Fibroblast of lung (primary cell): ENCODE data around the gene UIMC1. TPM values are rescaled to one million over a fixed set of nuclear protein-coding genes. Genes with fewer than 3 reads are reported as not detected.

ENCODE experiments used
- DNase-seq, 2 donors: peaks; one replicate each; pipeline versions ENCODE4 v3.0.0 to v3.0.0-alpha.2; 2010; ENCODE audit warnings: low read depth in 2 of 2
- H2AFZ ChIP-seq: 2 replicates; pipeline ENCODE4 v1.5.1; 2012; ENCODE audit warnings: low read length, control low read depth, inconsistent platforms
- H3K27ac ChIP-seq: 2 replicates; pipeline ENCODE4 v1.5.1; 2011; ENCODE audit warnings: low read length, control low read depth; ENCODE audit not compliant: insufficient read depth
- H3K27me3 ChIP-seq: 2 replicates; pipeline ENCODE4 v1.5.1; 2011; ENCODE audit warnings: mild to moderate bottlenecking, low read length; ENCODE audit not compliant: control insufficient read depth, insufficient read depth
- H3K36me3 ChIP-seq: 2 replicates; pipeline ENCODE4 v1.5.1; 2011; ENCODE audit warnings: low read length; ENCODE audit not compliant: control insufficient read depth, insufficient read depth
- H3K4me1 ChIP-seq: 2 replicates; pipeline ENCODE4 v1.5.1; 2011; ENCODE audit warnings: low read length; ENCODE audit not compliant: control insufficient read depth, insufficient read depth; ENCODE audit errors: extremely low read depth
- H3K4me2 ChIP-seq: 2 replicates; pipeline ENCODE4 v1.5.1; 2011; ENCODE audit warnings: low read length, control low read depth; ENCODE audit not compliant: insufficient read depth; ENCODE audit errors: extremely low read depth
- H3K4me3 ChIP-seq, 4 experiments: fragments of 200-600 bp in 1 of 4; sonication (generic) in 1 of 4; replicated peaks in 1 of 4; 2 replicates each; pipeline ENCODE4 v1.5.1; 2011 to 2016; ENCODE audit warnings: low read length in 4 of 4, low read depth in 3 of 4, mild to moderate bottlenecking in 3 of 4, control low read depth in 2 of 4, inconsistent platforms in 1 of 4, mixed read lengths in 1 of 4; ENCODE audit not compliant: insufficient read depth in 1 of 4; ENCODE audit errors: control extremely low read depth in 1 of 4
- H3K79me2 ChIP-seq: 2 replicates; pipeline ENCODE4 v1.5.1; 2012; ENCODE audit warnings: mild to moderate bottlenecking, low read length, inconsistent platforms; ENCODE audit not compliant: control insufficient read depth, insufficient read depth
- H3K9ac ChIP-seq: 2 replicates; pipeline ENCODE4 v1.5.1; 2011; ENCODE audit warnings: mild to moderate bottlenecking, low read length, control low read depth; ENCODE audit not compliant: insufficient read depth
- H3K9me3 ChIP-seq: 2 replicates; pipeline ENCODE4 v1.5.1; 2012; ENCODE audit warnings: low read depth, low read length; ENCODE audit not compliant: control insufficient read depth, insufficient read depth
- H4K20me1 ChIP-seq: 2 replicates; pipeline ENCODE4 v1.5.1; 2011; ENCODE audit warnings: low read length; ENCODE audit not compliant: control insufficient read depth, insufficient read depth; ENCODE audit errors: extremely low read depth
- EZH2 ChIP-seq: IDR thresholded peaks from 2 replicates; pipeline ENCODE4 v1.5.1; 2012; ENCODE audit warnings: low read length, control low read depth, mild to moderate bottlenecking; ENCODE audit errors: missing control alignments
- polyA plus RNA-seq, 2 donors: library from polyadenylated mRNA; depleted of rRNA in 1 of 2; stranded (reverse) in 1 of 2; unstranded in 1 of 2; fragments of >200 nt; gene quantifications; 2 replicates each; pipeline ENCODE4 v1.2.1, GENCODE V29; 2011 to 2012; ENCODE audit warnings: missing spikeins in 1 of 2
- total RNA-seq: library from RNA; depleted of rRNA; stranded (reverse); fragments of >200 nt; gene quantifications from 2 replicates; pipeline ENCODE4 v1.2.1, GENCODE V29; 2014
- TF ChIP-seq, protein P1 (sequence below), 2 donors: IDR thresholded peaks in 1 of 2; conservative IDR thresholded peaks in 1 of 2; 1 replicate in 1 of 2; 2 replicates in 1 of 2; pipeline ENCODE4 v1.5.1; 2011 to 2012; ENCODE audit warnings: low read length in 2 of 2, control low read depth in 1 of 2, inconsistent platforms in 1 of 2, low read depth in 1 of 2, mild to moderate bottlenecking in 1 of 2

UIMC1 gene
- total and polyA plus RNA-seq, 2 donors (not counting 1 experiment from before 2014, with no cell fraction given) = 19.4 to 36.7 TPM

DNA sequence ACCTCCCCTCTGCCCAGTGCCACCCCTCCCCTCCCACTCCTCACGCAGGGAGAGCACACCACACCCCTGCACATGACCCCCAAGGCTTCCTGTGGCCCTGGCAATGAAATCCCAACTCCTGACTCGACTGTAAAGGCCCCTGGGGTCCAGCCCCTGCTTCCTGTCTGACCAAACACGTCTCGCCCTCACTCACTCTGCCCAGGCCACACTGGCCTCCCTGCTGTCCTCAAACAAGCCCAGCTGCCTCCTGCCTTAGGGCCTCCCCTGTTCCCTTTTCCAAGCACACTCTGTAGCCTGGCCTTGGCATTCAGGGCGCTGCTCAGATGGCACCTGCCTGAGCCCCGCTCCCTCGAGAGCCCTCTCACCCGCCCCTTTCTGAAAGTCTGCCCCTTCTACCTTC is 149.8 kb downstream of the UIMC1 start:
- H3K4me1 ChIP-seq = no peaks in the 10 kb centered on the region
- H3K9ac ChIP-seq = no peak overlapping the region
- H3K79me2 ChIP-seq = no peaks in the 10 kb centered on the region
- H3K27me3 ChIP-seq = no peaks in the 10 kb centered on the region
- TF ChIP-seq, protein P1, sequence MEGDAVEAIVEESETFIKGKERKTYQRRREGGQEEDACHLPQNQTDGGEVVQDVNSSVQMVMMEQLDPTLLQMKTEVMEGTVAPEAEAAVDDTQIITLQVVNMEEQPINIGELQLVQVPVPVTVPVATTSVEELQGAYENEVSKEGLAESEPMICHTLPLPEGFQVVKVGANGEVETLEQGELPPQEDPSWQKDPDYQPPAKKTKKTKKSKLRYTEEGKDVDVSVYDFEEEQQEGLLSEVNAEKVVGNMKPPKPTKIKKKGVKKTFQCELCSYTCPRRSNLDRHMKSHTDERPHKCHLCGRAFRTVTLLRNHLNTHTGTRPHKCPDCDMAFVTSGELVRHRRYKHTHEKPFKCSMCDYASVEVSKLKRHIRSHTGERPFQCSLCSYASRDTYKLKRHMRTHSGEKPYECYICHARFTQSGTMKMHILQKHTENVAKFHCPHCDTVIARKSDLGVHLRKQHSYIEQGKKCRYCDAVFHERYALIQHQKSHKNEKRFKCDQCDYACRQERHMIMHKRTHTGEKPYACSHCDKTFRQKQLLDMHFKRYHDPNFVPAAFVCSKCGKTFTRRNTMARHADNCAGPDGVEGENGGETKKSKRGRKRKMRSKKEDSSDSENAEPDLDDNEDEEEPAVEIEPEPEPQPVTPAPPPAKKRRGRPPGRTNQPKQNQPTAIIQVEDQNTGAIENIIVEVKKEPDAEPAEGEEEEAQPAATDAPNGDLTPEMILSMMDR (conservative IDR thresholded peaks at IDR 0.05 in 1 of 2, IDR thresholded peaks at IDR 0.05 in 1 of 2; ENCODE audit: low read depth in 1 of 2, low read length in 2 of 2) = no peak
- TF ChIP-seq EZH2 = no peak
- no peak overlapping the region for H3K27ac ChIP-seq
- no peaks in the 10 kb centered on the region for H3K9me3 ChIP-seq
- no peaks in the 10 kb centered on the region for H4K20me1 ChIP-seq
- no peak overlapping the region for H3K4me2 ChIP-seq
- no peaks in the 10 kb centered on the region for H3K36me3 ChIP-seq
- DNase-seq = no peak
- no peak overlapping the region for H2AFZ ChIP-seq
- no peak overlapping the region for H3K4me3 ChIP-seq

GRCh38 chr5:176855598-176855997 is 151.0 kb downstream of the UIMC1 start:
- TF ChIP-seq, protein P1 (conservative IDR thresholded peaks at IDR 0.05 in 1 of 2, IDR thresholded peaks at IDR 0.05 in 1 of 2; ENCODE audit: low read depth in 1 of 2, low read length in 2 of 2) = no peak
- TF ChIP-seq EZH2 = no peak
- no peak overlapping the region for H3K27ac ChIP-seq
- H3K4me1 ChIP-seq = no peaks in the 10 kb centered on the region
- H3K79me2 ChIP-seq = no peaks in the 10 kb centered on the region
- H3K4me2 ChIP-seq = no peak overlapping the region
- no peaks in the 10 kb centered on the region for H4K20me1 ChIP-seq
- H3K27me3 ChIP-seq = no peaks in the 10 kb centered on the region
- no peaks in the 10 kb centered on the region for H3K9me3 ChIP-seq
- no peak overlapping the region for H3K4me3 ChIP-seq
- H3K36me3 ChIP-seq = no peaks in the 10 kb centered on the region
- DNase-seq = no peak
- H2AFZ ChIP-seq = no peak overlapping the region
- H3K9ac ChIP-seq = no peak overlapping the region

Other genes with a start within 250 kb of the UIMC1 start
- gene UNC5A, start 196.2 kb downstream of the UIMC1 start, total RNA-seq = not detected in 2 replicates
- 0.01 TPM in 1 of 2 replicates, not detected in the other for gene UNC5A, start 196.2 kb downstream of the UIMC1 start, polyA plus RNA-seq
- under 0.01 TPM in 1 of 2 replicates, not detected in the other for gene HK3, start 107.4 kb downstream of the UIMC1 start, total RNA-seq
- not detected in 2 replicates for gene HK3, start 107.4 kb downstream of the UIMC1 start, polyA plus RNA-seq
- 12.8 and 14.9 TPM in 2 replicates for gene ZNF346, start 15.9 kb upstream of the UIMC1 start, total RNA-seq
- 11.9 and 14.0 TPM in 2 replicates for gene ZNF346, start 15.9 kb upstream of the UIMC1 start, polyA plus RNA-seq
- 12.6 and 13.6 TPM in 2 replicates for gene FGFR4, start 80.1 kb upstream of the UIMC1 start, total RNA-seq
- 5.6 and 28.4 TPM in 2 replicates for gene FGFR4, start 80.1 kb upstream of the UIMC1 start, polyA plus RNA-seq
- 36.0 and 52.8 TPM in 2 replicates for gene NSD1, start 127.0 kb upstream of the UIMC1 start, total RNA-seq
- gene NSD1, start 127.0 kb upstream of the UIMC1 start, polyA plus RNA-seq = 16.5 and 19.3 TPM in 2 replicates